SK-N-SH treated with all-trans-retinoic acid at 6 μM for 48 hours (cell line): ENCODE results near the gene CFAP107.

Source experiments
- ATAC-seq: fragments of 200-7000 bp; cut with Tn5 transposase; 3 replicates; pipeline ENCODE4 v1.9.1; 2020; ENCODE audit warnings: mild to moderate bottlenecking, moderate library complexity
- BACH2 ChIP-seq: fragments of 250-450 bp; sonication (Bioruptor Pico); IDR thresholded peaks from 2 replicates; pipeline ENCODE4 v1.9.0; 2021; ENCODE audit warnings: mild to moderate bottlenecking, borderline replicate concordance
- CSDC2 ChIP-seq: fragments of 250-450 bp; sonication (Bioruptor Pico); IDR thresholded peaks from 2 replicates; pipeline ENCODE4 v1.5.0; 2020; ENCODE audit warnings: mild to moderate bottlenecking, moderate library complexity
- ESRRG ChIP-seq: fragments of 250-450 bp; sonication (Bioruptor Pico); IDR thresholded peaks from 2 replicates; pipeline ENCODE4 v1.6.1; 2021; ENCODE audit warnings: mild to moderate bottlenecking
- GLIS3 ChIP-seq: fragments of 250-450 bp; sonication (Bioruptor Pico); IDR thresholded peaks from 2 replicates; pipeline ENCODE4 v1.5.0; 2020; ENCODE audit warnings: mild to moderate bottlenecking, moderate library complexity
- ISL1 ChIP-seq: fragments of 250-450 bp; sonication (Bioruptor Pico); IDR thresholded peaks from 2 replicates; pipeline ENCODE4 v2.1.2; 2022; ENCODE audit warnings: mild to moderate bottlenecking, moderate library complexity
- OSR1 ChIP-seq: fragments of 250-450 bp; sonication (Bioruptor Pico); IDR thresholded peaks from 2 replicates; pipeline ENCODE4 v1.8.0; 2022; ENCODE audit warnings: moderate library complexity, mild to moderate bottlenecking, inconsistent platforms
- PATZ1 ChIP-seq: fragments of 250-450 bp; sonication (Bioruptor Pico); IDR thresholded peaks from 2 replicates; pipeline ENCODE4 v1.8.0; 2020; ENCODE audit warnings: mild to moderate bottlenecking, moderate library complexity, borderline replicate concordance
- PPARA ChIP-seq: fragments of 250-450 bp; sonication (Bioruptor Pico); IDR thresholded peaks from 2 replicates; pipeline ENCODE4 v1.5.0; 2020; ENCODE audit warnings: mild to moderate bottlenecking, borderline replicate concordance
- SNAI2 ChIP-seq: fragments of 250-450 bp; sonication (Bioruptor Pico); IDR thresholded peaks from 2 replicates; pipeline ENCODE4 v1.5.0; 2020; ENCODE audit warnings: mild to moderate bottlenecking, moderate library complexity
- TCF4 ChIP-seq: fragments of 250-450 bp; sonication (Bioruptor Pico); IDR thresholded peaks from 2 replicates; pipeline ENCODE4 v1.8.0; 2021; ENCODE audit warnings: mild to moderate bottlenecking, moderate library complexity, borderline replicate concordance
- TOX ChIP-seq: fragments of 250-450 bp; sonication (Bioruptor Pico); IDR thresholded peaks from 2 replicates; pipeline ENCODE4 v1.8.0; 2021; ENCODE audit warnings: mild to moderate bottlenecking, moderate library complexity, borderline replicate concordance
- ZC3H10 ChIP-seq: fragments of 250-450 bp; sonication (Bioruptor Pico); IDR thresholded peaks from 2 replicates; pipeline ENCODE4 v1.5.1; 2021; ENCODE audit warnings: mild to moderate bottlenecking, moderate library complexity
- ZFP3 ChIP-seq: fragments of 250-450 bp; sonication (Bioruptor Pico); IDR thresholded peaks from 2 replicates; pipeline ENCODE4 v1.5.0; 2020; ENCODE audit warnings: mild to moderate bottlenecking, moderate library complexity
- ZFP30 ChIP-seq: fragments of 450-650 bp; formaldehyde crosslinking; IDR thresholded peaks from 2 replicates; pipeline ENCODE4 v1.5.0; 2022; ENCODE audit warnings: mild to moderate bottlenecking, moderate library complexity
- ZNF565 ChIP-seq: fragments of 450-650 bp; formaldehyde crosslinking; conservative IDR thresholded peaks from 2 replicates; pipeline ENCODE4 v1.5.0; 2020; ENCODE audit warnings: low read depth, mild to moderate bottlenecking, moderate library complexity
- ZNF70 ChIP-seq: fragments of 450-650 bp; formaldehyde crosslinking; IDR thresholded peaks from 2 replicates; pipeline ENCODE4 v1.5.0; 2020; ENCODE audit warnings: mild to moderate bottlenecking, moderate library complexity
- TF ChIP-seq, protein P1 (sequence below): fragments of 250-450 bp; sonication (Bioruptor Pico); IDR thresholded peaks from 2 replicates; pipeline ENCODE4 v1.5.1; 2021; ENCODE audit warnings: mild to moderate bottlenecking, moderate library complexity
- TF ChIP-seq, protein P2 (sequence below): fragments of 250-450 bp; sonication (Bioruptor Pico); IDR thresholded peaks from 2 replicates; pipeline ENCODE4 v1.5.0; 2020; ENCODE audit warnings: mild to moderate bottlenecking, moderate library complexity
- TF ChIP-seq, protein P3 (sequence below): fragments of 250-450 bp; sonication (Bioruptor Pico); IDR thresholded peaks from 2 replicates; pipeline ENCODE4 v1.5.1; 2020; ENCODE audit warnings: low read depth, mild to moderate bottlenecking, moderate library complexity

CFAP107 gene

DNA sequence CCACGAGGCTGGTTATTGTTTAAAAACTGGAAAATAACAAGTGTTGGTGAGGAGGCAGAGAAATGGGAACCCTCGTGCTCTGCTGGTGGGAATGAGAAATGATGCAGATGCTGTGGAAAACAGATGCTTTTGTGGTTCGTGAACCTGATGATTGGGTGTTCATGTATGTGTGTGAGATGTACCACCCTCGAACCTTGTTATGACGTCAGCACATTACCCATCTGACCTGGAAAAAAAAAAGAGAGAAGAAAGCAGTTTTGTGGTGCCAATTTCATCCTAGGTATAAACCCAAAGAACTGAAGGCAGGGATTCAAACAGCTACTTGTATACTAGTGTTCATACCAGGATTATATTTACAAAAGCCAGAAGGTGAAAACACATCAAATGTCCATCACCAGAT is 6.4 kb upstream of the CFAP107 start:
- TF ChIP-seq ZNF565 (CRISPR knock-in tag): no peak
- no peak for ATAC-seq

GRCh38 chr1:12741946-12742345 is 4.1 kb upstream of the CFAP107 start:
- ATAC-seq: no peak
- no peak for TF ChIP-seq ISL1 (CRISPR knock-in tag)
- TF ChIP-seq BACH2 (CRISPR knock-in tag): no peak
- no peak for TF ChIP-seq CSDC2 (CRISPR knock-in tag)
- no peak for TF ChIP-seq GLIS3

DNA sequence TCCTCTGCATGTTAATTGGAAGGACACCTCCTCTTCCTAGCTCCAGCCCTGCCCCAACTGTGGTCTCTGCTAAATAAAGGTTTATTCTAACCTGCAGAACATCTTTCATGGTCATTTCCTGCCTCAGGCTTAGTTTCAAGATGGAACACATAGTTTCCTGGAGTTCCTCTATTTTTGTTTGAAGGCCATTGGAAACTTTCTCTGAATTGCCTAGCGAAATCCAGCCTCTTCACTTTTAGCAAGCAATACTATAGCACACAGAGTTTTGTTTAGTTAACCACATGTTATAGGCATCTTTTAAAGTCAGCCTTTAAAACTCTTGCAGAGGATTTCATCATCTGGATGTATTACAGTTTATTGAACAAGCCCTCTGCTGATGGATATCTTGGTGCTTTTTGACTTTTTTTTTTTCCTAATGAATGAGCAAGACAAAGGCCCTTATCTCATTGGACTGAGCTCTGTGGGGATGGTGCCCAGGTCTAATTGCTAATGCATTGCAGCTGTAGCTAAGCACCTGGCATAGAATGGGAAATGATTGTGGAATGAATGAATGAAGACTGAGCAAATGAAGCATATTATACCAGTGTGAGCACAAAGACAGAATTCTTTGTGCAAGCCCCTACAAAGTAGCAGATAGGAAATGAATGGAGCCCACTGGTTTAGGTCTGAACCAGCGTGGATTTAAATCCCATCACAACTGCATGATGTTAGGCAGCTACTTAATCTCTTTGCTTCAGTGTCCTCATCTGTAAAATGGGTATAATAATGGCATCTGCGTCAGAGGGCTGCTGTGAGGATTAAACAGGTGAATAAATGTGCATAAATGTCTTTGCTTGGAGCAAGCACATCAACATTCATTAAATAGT is 641 bp upstream of the CFAP107 start:
- no peak for ATAC-seq
- TF ChIP-seq OSR1 (CRISPR knock-in tag) (no peak), TCF4 (peak; percentile 78; the same call in 1 of the 2 replicates), BACH2 (CRISPR knock-in tag) (no peak), GLIS3 (no peak)
- TF ChIP-seq, all 23 proteins: peak for 1

DNA sequence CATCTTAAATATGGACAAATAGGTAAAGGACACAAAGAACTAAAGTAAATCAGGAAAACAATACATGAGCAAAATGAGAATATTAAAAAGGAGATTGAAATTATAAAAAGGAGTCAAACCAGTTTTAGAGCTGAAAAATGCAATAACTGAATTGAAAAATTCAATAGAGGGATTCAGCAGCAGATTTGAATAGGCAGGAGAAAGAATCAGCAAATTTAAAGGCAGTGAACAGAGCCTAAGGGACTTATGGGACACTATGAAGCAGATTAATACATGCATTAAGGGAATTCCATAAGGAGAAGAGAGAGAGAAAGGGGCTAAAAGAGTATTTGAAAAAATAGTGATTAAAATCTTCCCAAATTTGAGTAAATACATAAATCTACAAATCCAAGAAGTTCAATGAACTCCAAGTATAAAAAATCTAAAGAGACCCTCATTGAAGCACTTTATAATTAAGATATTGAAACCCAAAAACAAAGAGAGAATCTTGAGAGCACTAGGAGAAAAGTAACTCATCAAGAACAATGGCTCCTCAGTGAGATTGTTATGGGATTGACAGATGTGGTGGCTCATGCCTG is 2.9 kb downstream of the CFAP107 start:
- ATAC-seq: no peak
- TF ChIP-seq SNAI2 (CRISPR knock-in tag) (no peak), ESRRG (CRISPR knock-in tag) (no peak)
- TF ChIP-seq, protein P1, sequence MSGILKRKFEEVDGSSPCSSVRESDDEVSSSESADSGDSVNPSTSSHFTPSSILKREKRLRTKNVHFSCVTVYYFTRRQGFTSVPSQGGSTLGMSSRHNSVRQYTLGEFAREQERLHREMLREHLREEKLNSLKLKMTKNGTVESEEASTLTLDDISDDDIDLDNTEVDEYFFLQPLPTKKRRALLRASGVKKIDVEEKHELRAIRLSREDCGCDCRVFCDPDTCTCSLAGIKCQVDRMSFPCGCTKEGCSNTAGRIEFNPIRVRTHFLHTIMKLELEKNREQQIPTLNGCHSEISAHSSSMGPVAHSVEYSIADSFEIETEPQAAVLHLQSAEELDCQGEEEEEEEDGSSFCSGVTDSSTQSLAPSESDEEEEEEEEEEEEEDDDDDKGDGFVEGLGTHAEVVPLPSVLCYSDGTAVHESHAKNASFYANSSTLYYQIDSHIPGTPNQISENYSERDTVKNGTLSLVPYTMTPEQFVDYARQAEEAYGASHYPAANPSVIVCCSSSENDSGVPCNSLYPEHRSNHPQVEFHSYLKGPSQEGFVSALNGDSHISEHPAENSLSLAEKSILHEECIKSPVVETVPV (CRISPR knock-in tag): no peak
- TF ChIP-seq, protein P2, sequence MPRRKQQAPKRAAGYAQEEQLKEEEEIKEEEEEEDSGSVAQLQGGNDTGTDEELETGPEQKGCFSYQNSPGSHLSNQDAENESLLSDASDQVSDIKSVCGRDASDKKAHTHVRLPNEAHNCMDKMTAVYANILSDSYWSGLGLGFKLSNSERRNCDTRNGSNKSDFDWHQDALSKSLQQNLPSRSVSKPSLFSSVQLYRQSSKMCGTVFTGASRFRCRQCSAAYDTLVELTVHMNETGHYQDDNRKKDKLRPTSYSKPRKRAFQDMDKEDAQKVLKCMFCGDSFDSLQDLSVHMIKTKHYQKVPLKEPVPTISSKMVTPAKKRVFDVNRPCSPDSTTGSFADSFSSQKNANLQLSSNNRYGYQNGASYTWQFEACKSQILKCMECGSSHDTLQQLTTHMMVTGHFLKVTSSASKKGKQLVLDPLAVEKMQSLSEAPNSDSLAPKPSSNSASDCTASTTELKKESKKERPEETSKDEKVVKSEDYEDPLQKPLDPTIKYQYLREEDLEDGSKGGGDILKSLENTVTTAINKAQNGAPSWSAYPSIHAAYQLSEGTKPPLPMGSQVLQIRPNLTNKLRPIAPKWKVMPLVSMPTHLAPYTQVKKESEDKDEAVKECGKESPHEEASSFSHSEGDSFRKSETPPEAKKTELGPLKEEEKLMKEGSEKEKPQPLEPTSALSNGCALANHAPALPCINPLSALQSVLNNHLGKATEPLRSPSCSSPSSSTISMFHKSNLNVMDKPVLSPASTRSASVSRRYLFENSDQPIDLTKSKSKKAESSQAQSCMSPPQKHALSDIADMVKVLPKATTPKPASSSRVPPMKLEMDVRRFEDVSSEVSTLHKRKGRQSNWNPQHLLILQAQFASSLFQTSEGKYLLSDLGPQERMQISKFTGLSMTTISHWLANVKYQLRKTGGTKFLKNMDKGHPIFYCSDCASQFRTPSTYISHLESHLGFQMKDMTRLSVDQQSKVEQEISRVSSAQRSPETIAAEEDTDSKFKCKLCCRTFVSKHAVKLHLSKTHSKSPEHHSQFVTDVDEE (CRISPR knock-in tag): no peak

- ATAC-seq: no peak
Observed at GRCh38 chr1:12754738-12755137, 8.7 kb downstream of the CFAP107 start.

DNA sequence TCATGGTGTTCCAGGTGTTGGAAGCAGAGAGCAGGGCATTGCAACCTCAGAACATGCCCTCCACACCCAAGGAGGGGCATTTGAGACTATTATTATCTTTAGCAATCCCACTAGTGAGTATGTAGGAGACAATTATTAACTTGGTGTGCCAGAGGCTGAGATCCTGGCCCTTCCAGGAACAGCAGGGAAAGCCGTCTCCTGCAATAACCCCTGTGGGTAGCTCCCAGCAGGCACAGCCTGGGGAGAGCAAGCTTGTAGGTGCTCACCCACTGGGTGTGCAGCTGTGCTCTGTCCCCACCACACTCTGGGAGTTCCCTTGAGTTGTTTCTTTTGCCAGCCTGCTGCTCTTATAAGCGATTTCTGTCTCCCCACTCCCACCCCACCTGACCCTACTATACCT is 10.3 kb downstream of the CFAP107 start:
- no peak for ATAC-seq
- TF ChIP-seq, protein P1 (CRISPR knock-in tag): no peak
- TF ChIP-seq ZNF70 (no peak), PATZ1 (CRISPR knock-in tag) (no peak), BACH2 (CRISPR knock-in tag) (no peak), PPARA (CRISPR knock-in tag) (no peak), ZNF565 (CRISPR knock-in tag) (no peak), ZC3H10 (CRISPR knock-in tag) (no peak), ZFP30 (CRISPR knock-in tag) (no peak), ISL1 (CRISPR knock-in tag) (no peak)
- TF ChIP-seq, protein P2 (CRISPR knock-in tag): no peak
- TF ChIP-seq, protein P3, sequence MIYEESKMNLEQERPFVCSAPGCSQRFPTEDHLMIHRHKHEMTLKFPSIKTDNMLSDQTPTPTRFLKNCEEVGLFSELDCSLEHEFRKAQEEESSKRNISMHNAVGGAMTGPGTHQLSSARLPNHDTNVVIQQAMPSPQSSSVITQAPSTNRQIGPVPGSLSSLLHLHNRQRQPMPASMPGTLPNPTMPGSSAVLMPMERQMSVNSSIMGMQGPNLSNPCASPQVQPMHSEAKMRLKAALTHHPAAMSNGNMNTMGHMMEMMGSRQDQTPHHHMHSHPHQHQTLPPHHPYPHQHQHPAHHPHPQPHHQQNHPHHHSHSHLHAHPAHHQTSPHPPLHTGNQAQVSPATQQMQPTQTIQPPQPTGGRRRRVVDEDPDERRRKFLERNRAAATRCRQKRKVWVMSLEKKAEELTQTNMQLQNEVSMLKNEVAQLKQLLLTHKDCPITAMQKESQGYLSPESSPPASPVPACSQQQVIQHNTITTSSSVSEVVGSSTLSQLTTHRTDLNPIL (CRISPR knock-in tag): no peak

More at GRCh38 chr1:12754738-12755137, 8.7 kb downstream of the CFAP107 start:
- TF ChIP-seq ESRRG (CRISPR knock-in tag): no peak
- TF ChIP-seq ZFP3: no peak
- no peak for TF ChIP-seq TOX (CRISPR knock-in tag)
